Activated CD8-positive, alpha-beta memory T cell treated with anti-CD3 and anti-CD28 coated beads for 48 hours (primary cell): ENCODE measurements around the gene CNTNAP4.

Experiments
- DNase-seq, 3 experiments: peaks; one replicate each; pipeline ENCODE4 v3.0.0-alpha.2; 2020; ENCODE audit warnings: low read depth in 2 of 3, low spot score in 2 of 3

Gene CNTNAP4

DNA sequence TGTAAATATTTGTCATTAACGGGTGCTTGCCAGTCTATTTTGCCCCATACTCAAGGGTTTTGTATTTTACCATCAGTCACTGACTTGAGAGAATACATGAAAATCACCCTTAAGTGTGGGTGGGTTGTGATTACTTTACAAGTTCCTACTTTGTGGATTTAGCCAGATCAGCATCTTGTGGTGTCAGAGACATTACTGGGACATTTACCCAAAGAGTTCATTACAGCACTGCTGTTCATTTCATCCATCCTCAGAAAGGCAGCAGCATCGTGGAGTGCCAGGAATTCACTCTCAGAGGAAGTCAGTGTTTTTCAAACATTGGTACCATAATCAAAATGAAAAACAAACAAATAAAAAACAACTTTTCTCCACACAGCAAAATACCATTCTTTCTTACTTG is 110.8 kb downstream of the CNTNAP4 start:
- DNase-seq: no peak

DNA sequence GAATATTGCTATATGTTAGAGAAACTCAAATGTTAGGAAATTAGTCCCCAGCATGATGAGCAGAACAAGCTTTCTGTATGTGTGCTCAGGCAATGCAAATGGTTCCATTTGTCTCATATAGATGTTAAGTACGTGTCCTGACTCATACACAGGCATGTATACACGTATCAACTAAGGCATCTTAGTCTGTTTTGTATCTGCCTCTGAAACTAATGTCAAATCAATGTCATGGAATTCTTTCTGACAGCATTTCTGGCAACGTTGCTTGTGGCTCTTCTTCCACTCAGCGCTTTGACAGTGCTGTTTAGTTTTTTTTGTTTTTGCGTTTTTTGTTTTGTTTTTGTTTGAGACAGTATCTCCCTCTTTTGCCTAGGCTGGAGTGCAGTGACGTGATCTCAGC is 111.9 kb downstream of the CNTNAP4 start:
- no peak for DNase-seq

DNA sequence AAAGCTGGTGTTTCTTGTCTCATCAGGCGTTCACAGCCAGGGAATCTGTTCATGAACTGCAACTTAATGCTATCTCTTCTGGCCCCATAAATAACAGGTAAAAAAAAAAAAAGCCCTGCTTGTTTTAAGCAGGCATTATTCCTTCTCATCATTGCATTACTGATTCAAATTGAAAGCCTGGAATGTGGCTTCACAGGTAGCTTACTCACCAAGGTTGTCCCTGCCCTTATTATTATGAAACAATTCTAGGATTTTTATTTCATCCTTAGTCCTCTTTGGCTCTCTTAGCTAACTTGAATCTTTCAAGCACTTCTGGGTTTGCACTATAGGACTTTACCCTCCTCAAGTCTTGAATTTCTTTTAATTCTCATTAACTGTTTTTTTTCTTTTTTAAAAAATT is 113.3 kb downstream of the CNTNAP4 start:
- DNase-seq: no peak

DNA sequence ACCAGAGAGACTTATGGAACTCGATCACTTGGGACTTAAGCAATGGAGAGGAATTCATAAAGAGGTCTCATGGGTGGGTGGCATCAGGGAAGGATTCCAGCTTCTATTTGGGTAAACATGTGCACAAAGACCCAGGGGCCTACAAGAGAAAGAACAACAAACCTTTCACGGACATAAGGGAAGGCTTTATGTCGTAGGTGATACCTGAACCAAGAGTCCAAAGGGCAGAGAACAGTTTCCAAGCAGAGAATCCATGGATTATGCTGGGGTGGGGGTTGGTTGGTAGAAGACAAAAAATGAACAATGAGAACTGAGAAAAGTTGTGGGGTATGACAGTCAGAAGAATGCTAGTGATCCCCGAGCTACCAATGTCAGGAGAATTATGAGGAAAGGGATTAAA is 119.8 kb downstream of the CNTNAP4 start:
- no peak for DNase-seq

- DNase-seq: no peak
Observed at GRCh38 chr16:76409706-76410105, 132.5 kb downstream of the CNTNAP4 start.

- no peak for DNase-seq
Observed at GRCh38 chr16:76421571-76421970, 144.4 kb downstream of the CNTNAP4 start.

GRCh38 chr16:76428858-76429257 is 151.7 kb downstream of the CNTNAP4 start:
- no peak for DNase-seq

GRCh38 chr16:76441391-76441790 is 164.2 kb downstream of the CNTNAP4 start:
- DNase-seq: no peak

DNA sequence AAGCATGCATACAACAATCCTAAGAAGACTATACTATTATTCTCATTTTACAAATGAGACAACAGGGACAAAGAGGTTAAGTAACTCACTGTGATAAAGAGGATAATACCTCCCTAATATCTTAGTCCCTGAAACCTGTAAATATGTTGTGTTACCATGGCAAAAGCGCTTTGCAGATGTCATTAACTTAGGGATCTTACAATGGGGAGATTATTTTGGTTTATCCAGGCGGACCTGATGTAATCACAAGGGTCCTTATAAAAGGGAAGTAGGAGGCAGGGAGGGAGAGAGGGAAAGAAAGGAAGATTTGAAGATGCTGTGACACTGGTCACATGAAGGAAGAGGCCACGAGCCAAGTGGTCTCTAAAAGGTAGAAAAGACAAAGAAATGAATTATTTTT is 164.7 kb downstream of the CNTNAP4 start:
- no peak for DNase-seq

GRCh38 chr16:76443973-76444372 is 166.8 kb downstream of the CNTNAP4 start:
- no peak for DNase-seq

DNA sequence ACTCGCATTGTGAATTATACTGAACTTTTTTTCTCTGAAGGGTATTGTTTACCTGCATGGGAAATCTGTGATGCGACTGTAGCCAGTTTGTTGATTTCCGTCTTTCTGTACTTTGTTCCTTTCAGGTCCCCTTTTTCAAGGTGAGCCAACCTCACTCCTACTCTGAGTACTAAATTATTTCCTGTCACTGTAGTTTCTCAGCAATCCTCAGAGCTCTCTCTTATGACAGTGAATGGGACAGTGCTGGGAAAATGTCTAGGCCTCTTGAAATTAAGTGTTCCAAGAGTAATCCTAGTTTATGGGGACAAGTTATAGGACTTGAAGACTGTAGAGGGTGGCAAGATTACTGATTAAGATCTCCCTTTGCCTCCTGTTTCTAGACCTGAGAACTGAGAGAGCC is 167.6 kb downstream of the CNTNAP4 start:
- no peak for DNase-seq

DNA sequence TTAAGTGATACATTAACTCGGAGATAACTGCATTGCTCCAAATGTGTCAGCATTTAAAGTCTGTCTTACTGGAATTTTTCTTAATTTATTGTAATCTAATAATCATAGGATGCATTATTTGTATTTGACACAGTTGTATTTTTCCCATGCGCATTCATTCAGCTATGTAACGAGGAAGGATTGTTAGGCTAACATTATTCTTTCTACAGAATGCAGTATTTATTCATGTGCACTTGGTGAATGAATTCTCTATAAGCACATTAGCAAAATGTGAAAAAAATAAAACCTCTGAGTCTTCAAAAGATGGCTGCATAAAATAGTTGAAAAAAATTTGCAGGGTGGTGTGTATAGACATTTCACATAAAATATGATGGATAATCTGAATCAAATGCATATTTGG is 168.6 kb downstream of the CNTNAP4 start:
- no peak for DNase-seq

GRCh38 chr16:76446251-76446650 is 169.1 kb downstream of the CNTNAP4 start:
- no peak for DNase-seq

- DNase-seq: no peak
Observed at GRCh38 chr16:76450890-76451289, 173.7 kb downstream of the CNTNAP4 start.

GRCh38 chr16:76455257-76455656 is 178.1 kb downstream of the CNTNAP4 start:
- DNase-seq: no peak

DNA sequence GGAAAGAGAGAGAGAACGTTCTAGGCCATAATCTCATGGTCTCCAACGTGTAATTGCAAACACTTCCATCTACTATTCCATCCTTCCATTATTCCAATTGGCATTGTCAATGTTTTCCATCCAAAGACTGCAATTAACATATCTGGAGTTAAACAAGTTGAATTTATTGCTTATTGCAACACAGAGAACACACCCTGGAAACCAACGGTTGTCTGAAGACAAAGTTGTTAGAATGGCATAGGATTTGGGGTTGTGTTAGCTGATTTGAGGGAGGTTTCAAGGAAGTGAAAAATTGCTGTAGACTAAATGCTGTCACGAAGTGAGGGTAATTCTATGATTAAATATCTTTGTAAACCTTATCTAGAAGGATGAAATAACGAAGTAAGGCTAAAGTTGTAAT is 178.8 kb downstream of the CNTNAP4 start:
- no peak for DNase-seq

GRCh38 chr16:76459111-76459510 is 181.9 kb downstream of the CNTNAP4 start:
- no peak for DNase-seq

GRCh38 chr16:76461836-76462235 is 184.6 kb downstream of the CNTNAP4 start:
- DNase-seq: no peak

- no peak for DNase-seq
Observed at GRCh38 chr16:76464955-76465620, 187.9 kb downstream of the CNTNAP4 start.

GRCh38 chr16:76466871-76467270 is 189.7 kb downstream of the CNTNAP4 start:
- no peak for DNase-seq

DNA sequence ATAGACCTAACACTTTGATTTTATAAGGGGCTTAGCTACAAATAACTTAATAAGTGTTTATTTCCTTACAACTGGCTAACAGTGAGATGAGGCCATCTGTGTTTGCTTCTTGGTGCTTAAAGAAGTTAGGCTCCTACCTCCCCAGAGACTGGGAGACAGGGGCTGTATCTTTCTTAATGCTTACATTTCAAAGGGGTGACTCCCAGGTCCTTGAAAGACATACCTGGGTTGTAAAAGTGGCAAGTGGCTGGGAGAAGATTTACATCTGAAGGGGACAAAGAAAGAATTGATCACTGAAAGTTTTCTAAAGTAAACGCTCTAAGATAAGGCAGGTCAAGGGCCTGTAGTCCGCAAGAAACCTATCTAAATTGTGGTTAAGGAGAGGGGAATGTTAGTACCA is 196.8 kb downstream of the CNTNAP4 start:
- no peak for DNase-seq

- no peak for DNase-seq
Observed at GRCh38 chr16:76478105-76478504, 200.9 kb downstream of the CNTNAP4 start.

DNA sequence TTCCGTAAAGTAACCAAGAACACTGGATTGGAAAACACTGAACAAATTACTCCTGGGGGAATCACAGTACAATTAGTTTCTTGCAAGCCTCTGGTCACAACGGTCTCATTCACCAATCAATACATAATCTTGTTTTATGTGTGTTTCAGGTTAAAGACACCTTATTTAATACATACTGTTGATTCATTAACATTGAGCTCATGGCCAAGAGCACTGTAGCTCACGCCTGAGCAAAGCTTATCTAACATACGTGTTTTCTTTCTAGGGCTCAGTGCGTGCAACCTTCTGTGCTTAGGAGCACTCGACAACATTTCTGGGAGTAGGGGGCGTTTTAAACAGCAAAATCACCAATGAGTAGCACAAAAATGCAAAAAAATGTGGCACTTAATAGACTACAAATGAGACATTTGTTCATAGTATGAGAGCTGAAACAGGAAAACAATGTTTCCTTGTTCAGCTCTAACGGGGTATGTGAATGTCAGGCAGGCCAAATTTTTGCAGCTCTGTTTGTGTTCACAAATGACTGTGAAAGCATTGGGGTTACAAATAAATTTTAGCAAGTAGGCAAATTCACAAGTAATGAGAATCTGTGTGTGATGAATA is 206.2 kb downstream of the CNTNAP4 start:
- no peak for DNase-seq
